Daoy (cell line): ENCODE measurements around the gene AXL. TPM values are rescaled to one million over a fixed set of nuclear protein-coding genes. Genes with fewer than 3 reads are reported as not detected.
"Not testable (repeated sequence)": the region's sequence is repeated elsewhere in the genome, so short reads cannot be mapped to it uniquely, and the experiment has no call there.

Experiments
- DNase-seq: peaks from one replicate; pipeline ENCODE4 v3.0.0-alpha.2; 2015; ENCODE audit warnings: low read depth
- total RNA-seq: library from RNA; depleted of rRNA; stranded (reverse); fragments of >200 nt; shearing (Covaris generic); gene quantifications from 2 replicates; pipeline ENCODE4 v1.2.3, GENCODE V29; 2014

The AXL gene
- total RNA-seq, 1 experiment from 2014 or later, result 170 TPM

DNA sequence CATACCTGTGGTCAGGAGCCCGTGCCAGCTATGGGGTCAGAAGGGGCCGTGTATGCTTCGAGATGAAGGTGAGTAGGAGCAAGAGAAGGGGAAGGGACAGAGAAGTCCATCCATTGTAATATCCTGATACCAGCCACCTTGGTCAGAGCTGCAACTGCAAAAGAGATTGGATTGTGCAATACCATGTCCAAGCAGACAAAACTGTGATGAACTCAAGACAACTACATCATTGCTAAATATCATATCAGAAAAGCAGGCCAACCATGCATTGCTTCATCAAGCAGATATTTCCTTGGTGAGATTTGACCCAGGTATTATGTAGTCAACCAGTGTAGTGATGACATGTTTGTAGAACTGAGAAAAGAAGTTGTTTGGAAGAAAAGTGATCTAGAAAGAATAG, 57.2 kb downstream of the AXL start:
- no peak for DNase-seq

DNA sequence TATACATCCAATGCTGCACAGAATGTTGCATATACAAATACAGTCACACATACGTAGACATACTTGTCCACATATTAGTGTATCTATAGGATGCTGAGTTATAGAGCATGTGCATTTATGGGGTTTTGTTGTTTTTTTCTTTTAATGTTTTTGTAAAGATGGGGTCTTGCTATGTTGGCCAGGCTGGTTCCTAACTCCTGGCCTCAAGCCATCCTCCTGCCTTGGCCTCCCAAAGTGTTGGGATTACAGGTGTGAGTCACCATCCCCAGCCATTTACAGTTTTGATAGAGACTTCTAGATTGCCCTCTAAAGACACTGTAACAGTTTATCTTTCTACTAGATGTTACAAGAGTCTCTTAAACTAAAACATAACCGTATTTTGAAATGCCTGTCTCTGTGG, 59.5 kb downstream of the AXL start:
- DNase-seq, result no peak

DNA sequence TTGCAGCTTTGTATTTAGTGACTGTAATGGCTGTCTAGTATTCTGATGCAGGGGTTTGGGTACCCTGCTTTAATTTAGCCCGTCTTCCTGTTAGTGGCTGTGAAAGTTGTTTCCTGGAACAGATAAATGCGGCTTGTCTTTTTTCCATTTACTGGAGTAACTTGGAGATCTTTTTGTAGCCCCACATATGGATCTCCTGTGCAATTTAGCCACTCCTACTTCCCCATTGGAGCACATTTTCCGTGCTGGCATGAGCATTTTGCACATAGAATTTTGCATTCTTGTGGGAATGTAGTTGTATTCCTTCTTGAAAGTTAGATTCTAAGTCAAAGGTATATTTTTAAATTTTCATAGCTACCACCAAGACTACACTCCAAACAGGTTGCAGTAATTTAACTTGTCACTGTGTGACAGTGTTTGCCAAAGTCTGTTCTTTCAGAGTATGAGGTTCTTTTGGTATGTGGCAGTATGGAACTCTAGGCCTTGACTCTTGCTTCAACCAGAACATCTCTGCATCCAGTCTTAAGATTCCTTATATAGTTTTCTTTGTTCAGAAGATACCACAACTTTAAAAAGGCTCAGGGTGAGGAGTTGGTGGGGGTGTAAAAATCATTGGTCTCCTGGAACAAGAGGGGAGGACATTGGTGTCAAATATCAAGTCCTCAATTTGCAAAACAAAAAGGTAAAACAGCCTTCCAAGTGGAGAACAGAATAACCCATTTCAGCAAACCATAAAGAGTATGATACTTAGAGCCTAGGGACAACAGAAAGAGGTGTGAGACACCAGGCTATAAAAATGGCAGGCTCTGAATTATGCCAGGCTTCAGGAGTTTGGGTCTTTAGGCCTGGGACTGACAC, 69.9 kb downstream of the AXL start:
- no peak for DNase-seq

DNA sequence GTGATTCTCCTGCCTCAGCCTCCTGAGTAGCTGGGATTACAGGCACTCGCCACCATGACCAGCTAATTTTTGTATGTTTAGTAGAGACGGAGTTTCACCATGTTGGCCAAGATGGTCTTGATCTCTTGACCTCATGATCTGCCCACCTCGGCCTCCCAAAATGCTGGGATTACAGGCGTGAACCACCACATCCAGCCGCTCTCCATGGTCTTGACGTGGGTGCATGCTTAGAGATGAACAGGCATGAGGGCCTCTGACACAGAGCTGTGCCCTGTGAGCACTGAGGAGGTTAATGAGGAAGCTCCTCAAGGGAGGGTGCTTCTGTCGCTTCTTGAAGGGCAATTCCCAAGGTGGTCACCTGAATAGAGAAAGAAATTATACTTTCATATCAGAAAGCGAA, 70.8 kb downstream of the AXL start:
- DNase-seq, result not testable (repeated sequence)

DNA sequence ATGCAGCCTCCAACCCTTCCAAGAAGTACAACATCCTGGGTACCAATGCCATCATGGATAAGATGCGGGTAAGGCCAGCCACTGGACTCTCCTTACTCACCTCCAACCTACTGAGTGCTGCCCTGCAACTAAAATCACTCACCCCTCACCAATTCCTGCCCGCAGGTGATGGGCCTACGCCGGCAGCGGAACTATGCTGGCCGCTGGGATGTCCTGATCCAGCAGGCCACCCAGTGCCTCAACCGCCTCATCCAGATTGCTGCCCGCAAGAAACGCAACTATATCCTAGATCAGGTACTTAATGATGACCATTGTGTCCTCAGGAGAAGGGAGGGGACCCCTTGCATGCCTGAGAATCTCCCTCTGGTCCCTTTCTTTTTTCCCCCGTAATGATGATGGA, 75.4 kb downstream of the AXL start:
- no peak for DNase-seq

DNA sequence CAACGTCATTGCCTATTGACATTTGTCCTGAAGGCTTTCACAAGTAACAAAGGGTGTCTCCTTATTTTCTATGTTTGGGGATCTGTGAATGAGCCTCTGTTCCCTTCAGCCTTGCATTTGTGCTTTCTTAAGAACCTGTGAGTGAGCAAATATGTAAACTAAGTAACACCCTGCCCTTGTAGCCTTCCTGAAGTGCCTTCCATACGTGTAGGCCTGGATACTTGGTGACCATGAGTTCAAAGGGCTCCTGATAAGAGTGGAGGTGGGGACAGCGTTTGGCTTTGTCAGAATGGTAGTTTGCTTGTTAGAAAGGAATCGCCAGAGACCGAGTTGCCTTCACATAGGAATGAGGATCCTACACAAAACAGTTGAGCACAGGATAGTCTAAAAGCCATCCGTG, 76.5 kb downstream of the AXL start:
- DNase-seq, result no peak

DNA sequence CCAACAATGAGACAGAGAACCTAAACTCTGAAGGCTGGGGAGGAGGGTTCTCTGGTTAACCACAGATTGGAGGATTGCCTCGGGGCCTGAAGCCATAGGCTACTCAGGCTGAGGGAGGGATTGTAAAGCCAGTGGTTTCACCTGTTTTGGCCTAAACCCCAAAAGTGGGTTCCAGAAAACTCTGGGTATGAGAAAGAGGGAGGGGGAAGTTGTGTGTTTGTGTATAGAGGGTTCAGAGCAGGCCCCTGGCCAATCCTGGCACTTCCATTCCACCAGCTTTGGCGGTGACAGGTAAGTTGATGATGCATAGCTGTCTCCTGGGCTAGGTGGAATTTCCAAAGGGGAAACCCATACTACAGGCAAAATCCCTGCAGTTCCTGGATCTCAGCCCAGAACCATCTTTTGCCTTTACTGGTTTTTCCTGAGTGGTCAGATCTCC, 77.4 kb downstream of the AXL start:
- DNase-seq, result no peak

DNA sequence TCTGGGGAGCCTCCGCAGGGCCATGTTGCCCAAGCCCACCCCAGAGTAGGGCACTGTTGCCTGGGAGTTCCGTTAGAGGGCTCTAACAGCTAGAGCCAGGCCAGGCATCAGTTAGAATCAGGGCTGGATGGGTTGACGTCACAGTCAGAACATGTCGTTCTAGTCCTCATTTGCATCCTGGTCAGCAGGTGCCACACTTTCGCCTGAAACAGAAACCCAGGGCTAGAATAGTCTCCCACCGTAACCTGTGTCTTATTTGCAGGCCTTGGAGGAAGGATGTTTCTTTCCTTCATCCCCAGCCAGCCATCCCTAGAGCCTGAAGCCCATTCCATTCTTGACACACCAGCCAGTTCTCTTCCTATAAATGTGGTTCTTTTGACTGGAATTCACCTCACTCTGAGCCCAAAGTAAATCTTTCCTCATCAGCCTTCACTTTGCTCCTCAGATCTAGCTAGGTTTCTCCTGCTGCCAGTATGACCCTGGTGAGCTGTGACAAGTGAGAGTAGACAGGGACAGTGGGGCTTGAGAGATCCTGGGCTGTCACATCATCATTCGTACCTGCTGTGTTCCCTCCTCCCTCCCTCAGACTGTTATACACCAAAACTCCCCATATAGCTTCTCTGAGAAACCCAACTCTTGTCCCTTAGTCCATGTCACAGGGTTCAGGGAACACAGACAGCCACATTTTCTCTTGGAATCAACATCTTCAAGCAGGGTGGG, 78.8 kb downstream of the AXL start:
- no peak for DNase-seq

DNA sequence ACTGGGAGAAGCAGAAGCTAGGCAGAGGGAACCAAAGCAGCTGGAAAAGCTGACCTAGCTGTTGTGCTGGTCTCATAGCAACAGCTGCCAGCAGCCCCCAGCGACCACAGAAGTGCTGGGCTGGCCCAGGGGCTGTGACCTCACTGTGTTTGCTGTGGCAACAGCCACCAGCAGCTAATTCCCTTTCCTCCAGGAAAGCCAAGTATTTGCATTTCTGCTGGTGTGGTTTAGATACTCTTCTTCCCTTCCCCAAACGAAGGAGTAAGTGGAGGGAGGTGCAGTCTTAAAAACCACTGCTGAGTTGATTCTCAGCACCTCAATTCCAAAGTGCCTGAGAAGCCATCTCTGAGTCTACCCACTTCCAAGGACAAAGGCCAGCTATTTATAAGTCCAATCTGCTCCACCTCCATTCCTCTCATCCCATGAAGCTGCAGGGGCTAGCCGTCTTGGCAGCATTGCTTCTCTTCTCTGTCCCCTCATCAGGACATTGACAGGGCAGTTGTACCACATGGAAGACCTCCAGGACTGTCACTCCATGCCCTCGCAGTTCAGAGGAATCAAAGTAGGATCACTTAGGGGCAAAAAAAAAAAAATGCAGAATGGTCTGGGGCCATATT, 79.4 kb downstream of the AXL start:
- peak; percentile 75 for DNase-seq

DNA sequence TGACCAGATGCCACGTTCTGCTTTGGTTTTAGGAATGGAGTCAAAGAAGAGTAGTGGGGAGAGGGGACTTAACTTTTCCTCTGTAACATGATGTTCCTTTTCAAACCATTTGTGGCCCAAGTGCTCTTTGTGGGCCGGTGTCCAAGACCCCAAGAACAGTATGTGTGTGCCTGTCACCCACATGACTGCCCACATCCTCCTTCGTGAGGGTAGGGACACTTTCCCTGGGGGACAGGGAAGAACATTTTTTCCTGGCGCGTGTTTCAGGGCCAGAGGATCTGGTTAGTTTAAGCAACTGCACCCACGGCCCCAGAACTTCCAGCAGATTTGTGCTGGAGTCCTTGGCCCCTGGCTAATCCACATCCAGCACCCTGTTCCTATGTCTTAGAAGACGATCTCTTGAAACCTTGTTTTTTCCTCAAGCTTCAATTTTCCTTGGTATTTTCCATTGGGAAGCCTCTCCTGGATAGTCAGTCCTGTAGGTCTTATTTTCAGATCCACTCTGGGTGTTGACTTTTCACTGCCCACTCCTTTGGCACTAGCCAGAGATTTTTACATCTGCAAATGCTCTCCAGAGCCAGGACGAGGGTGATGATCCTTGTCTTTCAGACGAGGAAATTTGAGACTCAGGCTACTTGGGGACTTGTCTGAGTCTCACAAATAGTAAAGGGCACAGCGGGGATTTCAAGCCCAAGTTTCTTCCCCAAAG, 80.2 kb downstream of the AXL start:
- no peak for DNase-seq

DNA sequence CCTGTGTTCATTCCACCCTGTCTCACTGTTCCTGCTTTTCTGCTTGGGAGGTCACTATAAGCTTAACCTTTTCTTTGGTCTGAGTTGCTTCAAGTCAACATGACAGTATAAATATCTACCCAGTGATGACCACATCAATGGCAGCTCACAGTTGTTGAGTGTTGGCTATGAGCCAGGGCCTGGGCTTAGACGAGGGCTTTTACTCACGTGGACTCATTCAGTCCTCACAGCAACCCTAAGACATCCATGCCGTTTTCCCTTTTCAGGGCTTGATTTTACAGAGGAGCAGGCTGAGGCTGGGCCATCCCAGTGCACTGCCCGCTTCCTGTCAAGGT, 80.7 kb downstream of the AXL start:
- no peak for DNase-seq

DNA sequence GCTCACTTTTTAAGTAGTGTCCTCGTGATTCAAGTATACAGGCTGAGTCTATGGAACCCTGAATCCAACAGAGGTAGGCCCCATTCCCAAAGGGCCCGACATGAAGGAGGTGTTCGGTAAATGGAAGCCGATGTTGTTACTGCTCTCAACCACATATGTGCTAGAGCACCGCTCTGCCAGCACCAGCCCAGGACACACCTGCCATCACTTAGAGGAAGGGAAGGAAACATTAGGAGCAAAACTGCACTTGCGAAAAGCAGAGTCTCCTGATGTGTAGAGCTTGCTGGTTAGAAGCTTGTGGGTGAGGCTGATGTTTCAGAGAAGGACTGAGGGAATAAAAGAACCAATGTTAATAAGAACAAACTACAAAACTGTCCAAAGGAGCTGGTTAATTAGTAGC, 81.5 kb downstream of the AXL start:
- no peak for DNase-seq

DNA sequence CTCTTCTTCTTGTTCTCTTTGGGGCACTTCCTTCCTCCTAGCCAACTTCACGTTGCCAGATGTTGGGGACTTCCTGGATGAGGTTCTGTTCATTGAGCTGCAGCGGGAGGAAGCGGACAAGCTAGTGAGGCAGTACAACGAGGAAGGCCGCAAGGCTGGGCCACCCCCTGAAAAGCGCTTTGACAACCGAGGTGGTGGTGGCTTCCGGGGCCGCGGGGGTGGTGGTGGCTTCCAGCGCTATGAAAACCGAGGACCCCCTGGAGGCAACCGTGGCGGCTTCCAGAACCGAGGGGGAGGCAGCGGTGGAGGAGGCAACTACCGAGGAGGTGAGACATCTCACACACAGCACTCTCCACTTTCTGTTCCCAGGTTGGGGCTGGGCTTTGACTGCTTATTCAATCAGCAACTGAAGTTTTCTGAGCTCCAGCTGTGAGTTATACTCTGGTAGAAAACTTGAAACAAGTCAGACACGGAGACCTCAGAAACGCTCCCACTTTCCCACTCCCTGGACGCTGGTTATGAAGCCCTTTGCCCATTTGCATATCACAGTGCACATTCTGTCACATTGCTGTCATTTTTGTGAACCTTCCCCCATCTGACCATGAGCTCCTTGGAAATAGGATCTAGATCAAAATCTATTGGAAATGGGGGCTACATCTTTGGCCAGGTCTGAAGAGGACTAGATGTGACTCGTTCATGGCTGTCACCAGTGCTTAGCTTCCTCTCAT, 83.8 kb downstream of the AXL start:
- DNase-seq, result no peak

DNA sequence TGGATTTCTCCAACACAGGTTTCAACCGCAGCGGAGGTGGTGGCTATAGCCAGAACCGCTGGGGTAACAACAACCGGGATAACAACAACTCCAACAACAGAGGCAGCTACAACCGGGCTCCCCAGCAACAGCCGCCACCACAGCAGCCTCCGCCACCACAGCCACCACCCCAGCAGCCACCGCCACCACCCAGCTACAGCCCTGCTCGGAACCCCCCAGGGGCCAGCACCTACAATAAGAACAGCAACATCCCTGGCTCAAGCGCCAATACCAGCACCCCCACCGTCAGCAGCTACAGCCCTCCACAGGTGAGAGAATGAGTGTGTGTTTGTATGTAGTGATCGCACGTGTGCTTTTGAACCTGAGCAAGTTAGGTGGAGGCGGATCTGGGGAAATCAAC, 84.9 kb downstream of the AXL start:
- DNase-seq, result no peak

DNA sequence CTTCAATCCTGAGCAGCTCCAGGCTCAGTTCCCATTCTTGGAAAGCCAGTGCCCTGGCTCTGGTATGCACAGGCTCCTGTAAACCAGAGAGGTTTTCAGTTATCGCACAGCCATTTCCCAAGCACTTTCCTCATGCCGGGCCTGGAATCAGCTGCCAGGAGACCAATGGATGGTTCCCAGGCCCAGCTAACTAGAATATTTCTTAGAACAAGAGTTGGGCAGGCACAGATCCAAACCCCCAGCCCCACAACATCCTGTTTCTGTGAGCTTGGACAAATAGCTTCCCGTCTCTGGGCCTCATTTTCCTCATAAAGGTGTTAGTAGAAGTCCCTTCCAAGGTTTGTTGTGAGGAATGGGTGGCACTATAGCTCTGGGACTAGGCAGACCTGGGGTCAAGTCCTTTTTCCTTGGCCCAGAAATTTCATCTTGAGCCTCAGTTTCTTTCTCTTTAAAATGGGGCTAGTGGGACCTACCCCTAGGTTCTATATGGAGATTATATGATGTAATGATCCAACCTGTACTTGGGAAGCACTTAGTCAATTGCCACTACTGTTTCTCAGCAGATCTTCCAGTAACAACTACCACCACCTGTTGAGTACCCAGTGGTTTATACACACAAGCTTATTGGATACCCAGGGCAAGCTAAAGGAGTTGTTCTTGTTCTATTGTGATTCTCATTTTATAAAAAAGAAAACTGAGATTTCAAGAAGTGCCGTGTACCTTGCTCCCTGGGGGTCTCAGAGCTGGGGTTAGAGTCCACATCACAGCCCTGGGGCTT, 85.9 kb downstream of the AXL start:
- DNase-seq, result no peak

DNA sequence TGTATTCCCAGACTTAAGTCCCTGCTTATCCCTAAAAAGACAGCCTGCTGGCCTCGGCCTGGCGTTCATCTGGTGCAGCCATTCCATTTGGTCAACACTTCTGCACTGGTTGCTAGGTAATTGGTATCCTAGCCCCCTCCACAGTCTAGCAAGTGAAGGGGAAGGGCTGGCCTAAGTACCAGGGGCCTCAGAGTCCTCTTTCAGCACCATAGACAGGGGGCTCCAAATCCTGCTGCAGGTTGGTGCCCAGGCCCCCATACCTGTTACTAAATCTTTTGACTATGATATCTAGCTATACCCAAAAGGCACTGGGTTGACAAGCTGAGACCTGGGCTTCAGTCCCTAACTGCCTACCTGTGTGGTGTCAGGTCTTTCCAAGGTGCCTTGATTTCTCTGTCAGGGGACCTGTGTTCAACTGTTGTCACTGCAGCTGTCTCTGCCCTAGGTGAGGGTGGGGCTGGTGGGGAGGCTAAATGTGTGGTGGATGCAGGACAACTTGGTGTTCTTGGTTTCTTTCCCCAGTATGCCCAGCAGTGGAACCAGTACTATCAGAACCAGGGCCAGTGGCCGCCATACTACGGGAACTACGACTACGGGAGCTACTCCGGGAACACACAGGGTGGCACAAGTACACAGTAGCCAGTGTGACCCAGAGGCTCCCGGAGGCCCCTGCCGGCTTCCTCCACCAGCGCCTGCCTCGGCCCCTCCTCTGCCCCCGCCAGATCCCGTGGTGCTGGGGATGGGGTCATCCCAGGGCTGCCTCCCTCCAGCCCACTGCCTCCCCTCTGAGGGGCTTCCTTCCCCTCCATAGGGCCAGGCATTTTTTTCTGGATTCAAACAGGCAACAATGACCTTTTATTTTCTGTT, 87.1 kb downstream of the AXL start:
- no peak for DNase-seq

DNA sequence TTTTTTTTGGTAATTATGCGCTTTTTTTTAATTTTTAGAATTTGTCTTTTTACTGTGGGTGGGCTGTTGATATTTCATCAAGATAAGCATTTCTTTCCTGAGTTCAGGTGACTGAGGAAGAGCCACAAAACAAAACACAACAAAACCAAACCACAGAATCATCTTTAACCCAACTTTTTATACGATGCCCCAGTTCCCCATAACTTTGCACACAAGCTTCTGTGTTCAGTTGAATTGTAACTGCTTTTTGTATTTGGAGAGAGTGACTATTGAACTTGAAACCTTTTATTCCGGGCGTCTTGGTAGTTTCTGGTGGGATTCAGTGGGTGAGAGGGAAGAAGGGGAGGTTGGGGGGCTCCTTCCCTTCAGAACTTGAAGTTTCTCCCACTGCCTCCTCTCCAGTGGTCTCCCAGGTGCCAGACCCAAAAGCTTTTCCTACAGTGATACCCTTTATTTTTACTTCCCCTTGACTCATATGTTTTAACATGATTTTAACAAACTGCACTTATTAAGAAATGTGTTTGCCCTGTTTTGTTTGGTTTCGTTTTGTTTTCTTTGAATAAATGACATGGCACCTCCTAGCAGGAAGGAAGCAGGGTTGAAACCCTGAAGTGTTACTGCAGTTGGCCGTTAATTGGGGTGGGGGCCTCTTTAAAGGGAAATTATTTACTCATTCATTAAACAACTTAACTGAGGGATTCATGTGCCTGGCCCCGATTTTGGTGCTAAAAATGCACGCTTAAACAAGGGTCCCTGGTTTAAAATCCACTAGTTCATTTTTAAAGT, 88.3 kb downstream of the AXL start:
- no peak for DNase-seq

DNA sequence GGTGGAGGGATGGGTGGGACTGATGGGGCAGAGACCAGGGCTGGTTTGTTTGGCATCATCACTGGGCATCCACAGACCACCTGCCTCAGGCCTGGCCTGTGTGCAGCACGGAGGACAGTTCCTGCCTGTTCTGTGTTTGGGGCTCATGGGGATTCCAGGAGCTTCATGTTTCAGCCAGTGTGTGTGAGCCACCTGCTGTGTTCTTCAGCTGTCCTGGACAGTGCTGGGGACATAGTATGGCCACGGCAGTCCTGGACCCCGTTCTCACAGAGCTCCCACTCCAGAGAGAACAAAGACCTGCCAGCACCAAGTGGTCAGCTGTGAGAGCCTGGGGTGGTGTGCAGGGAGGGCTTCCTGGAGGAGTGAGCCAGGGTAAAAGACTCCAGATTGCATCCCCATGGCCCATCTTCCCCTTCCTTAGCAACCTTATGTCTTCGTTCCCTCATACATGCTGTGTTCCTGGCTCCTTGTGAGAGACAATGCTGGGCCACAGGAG, 89.0 kb downstream of the AXL start:
- no peak for DNase-seq
